K562 (cell line): Measurements from ENCODE around the gene CREB3L2. TPM values are rescaled to one million over a fixed set of nuclear protein-coding genes. Genes with fewer than 3 reads are reported as not detected.
A peak's percentile ranks its signal among the peaks of the same experiment; 100 is the strongest.

ENCODE experiments used
- BRD4 ChIP-seq: fragments of 200-600 bp; sonication (generic); IDR thresholded peaks from 2 replicates; pipeline ENCODE4 v1.6.1; 2017; ENCODE audit warnings: inconsistent platforms
- CAMTA2 ChIP-seq: fragments of 250-450 bp; sonication (Bioruptor Pico); conservative IDR thresholded peaks from 2 replicates; pipeline ENCODE4 v1.5.1; 2022
- CBFA2T3 ChIP-seq: fragments of 450-650 bp; IDR thresholded peaks from 2 replicates; pipeline ENCODE4 v1.6.1; 2017
- DPF2 ChIP-seq: fragments of 450-650 bp; IDR thresholded peaks from 2 replicates; pipeline ENCODE4 v1.6.1; 2016
- EP300 ChIP-seq: IDR thresholded peaks from 2 replicates; pipeline ENCODE4 v1.6.1; 2012; ENCODE audit warnings: low read length, improper control_type of control experiment
- GATAD2B ChIP-seq: fragments of 450-650 bp; IDR thresholded peaks from 2 replicates; pipeline ENCODE4 v1.6.1; 2017; ENCODE audit warnings: mild to moderate bottlenecking, borderline replicate concordance
- HDAC1 ChIP-seq, 2 experiments: fragments of 450-650 bp; IDR thresholded peaks; 2 replicates each; pipeline ENCODE4 v1.6.1; 2016 to 2017; ENCODE audit warnings: inconsistent platforms in 1 of 2, mild to moderate bottlenecking in 1 of 2, moderate library complexity in 1 of 2
- HDAC6 ChIP-seq: IDR thresholded peaks from 2 replicates; pipeline ENCODE4 v1.6.1; 2012; ENCODE audit warnings: low read depth, mild to moderate bottlenecking, control low read depth, inconsistent platforms, low read length, moderate library complexity
- NFXL1 ChIP-seq: fragments of 450-650 bp; formaldehyde crosslinking; IDR thresholded peaks from 2 replicates; pipeline ENCODE4 v1.4.0; 2021; ENCODE audit warnings: mild to moderate bottlenecking
- NONO ChIP-seq, 2 experiments: fragments of 200-400 bp in 1 of 2; fragments of 450-650 bp in 1 of 2; formaldehyde crosslinking in 1 of 2; IDR thresholded peaks; 2 replicates each; pipeline ENCODE4 v1.6.1; 2017; ENCODE audit warnings: low read depth in 2 of 2, mild to moderate bottlenecking in 2 of 2, moderate library complexity in 2 of 2, low read length in 1 of 2
- NR0B1 ChIP-seq: fragments of 450-650 bp; IDR thresholded peaks from one replicate; pipeline ENCODE4 v1.6.1; 2018; ENCODE audit warnings: mild to moderate bottlenecking, moderate library complexity; ENCODE audit not compliant: partially characterized antibody
- NRF1 ChIP-seq, 2 experiments: fragments of 450-650 bp; IDR thresholded peaks in 1 of 2; conservative IDR thresholded peaks in 1 of 2; 2 replicates each; pipeline ENCODE4 v1.6.1; 2014; ENCODE audit warnings: mild to moderate bottlenecking in 2 of 2
- POLR3A ChIP-seq: IDR thresholded peaks from 2 replicates; pipeline ENCODE4 v1.6.1; 2011; ENCODE audit warnings: borderline replicate concordance, mild to moderate bottlenecking, moderate library complexity; ENCODE audit not compliant: insufficient read length, insufficient read depth; ENCODE audit errors: extremely low read depth
- TCF7L2 ChIP-seq: fragments of 150-350 bp; IDR thresholded peaks from 2 replicates; pipeline ENCODE4 v1.6.1; 2016; ENCODE audit warnings: low read depth, mild to moderate bottlenecking, low read length, moderate library complexity
- ZC3H8 ChIP-seq: fragments of 450-650 bp; IDR thresholded peaks from 2 replicates; pipeline ENCODE4 v1.6.1; 2017
- ZNF134 ChIP-seq: fragments of 250-450 bp; sonication (Bioruptor Pico); conservative IDR thresholded peaks from 2 replicates; pipeline ENCODE4 v1.4.0; 2020
- ZNF263 ChIP-seq: sonication (generic); formaldehyde crosslinking; IDR thresholded peaks from 2 replicates; pipeline ENCODE4 v1.8.0; 2022; ENCODE audit warnings: mild to moderate bottlenecking, missing genetic modification reagents, borderline replicate concordance
- ZNF3 ChIP-seq: fragments of 250-450 bp; sonication (Bioruptor Pico); IDR thresholded peaks from 2 replicates; pipeline ENCODE4 v1.5.0; 2021; ENCODE audit warnings: mild to moderate bottlenecking, moderate library complexity
- ZNF609 ChIP-seq: sonication (generic); formaldehyde crosslinking; IDR thresholded peaks from 2 replicates; pipeline ENCODE4 v1.8.1; 2023; ENCODE audit warnings: missing genetic modification reagents, mild to moderate bottlenecking, borderline replicate concordance
- polyA plus RNA-seq, 8 experiments: library from polyadenylated mRNA; depleted of rRNA in 4 of 8; stranded (reverse) in 5 of 8; unstranded in 3 of 8; fragments of >200 nt; fragmentation: Nextera tagmentation in 2 of 8; fragmentation: Illumina TruSeq in 1 of 8; extraction: Ambion mirVana in 2 of 8; extraction: Trizol in 1 of 8; gene quantifications; 2 replicates each; pipeline versions ENCODE4 v1.2.1 to v1.2.3, GENCODE V29; 2011 to 2014; ENCODE audit warnings: inconsistent platforms in 1 of 8, missing spikeins in 1 of 8
- total RNA-seq, 7 experiments: library from RNA; depleted of rRNA in 6 of 7; stranded (reverse); fragments of >200 nt in 6 of 7; fragmentation: Illumina TruSeq in 2 of 7; extraction: Trizol in 2 of 7; gene quantifications; 2 replicates each; pipeline versions ENCODE4 v1.2.1 to v1.2.3, GENCODE V29; 2011 to 2021; ENCODE audit warnings: low replicate concordance in 1 of 7
- TF ChIP-seq, protein P1 (sequence below): fragments of 450-650 bp; IDR thresholded peaks from 2 replicates; pipeline ENCODE4 v1.6.1; 2017; ENCODE audit warnings: mild to moderate bottlenecking, moderate library complexity
- TF ChIP-seq, protein P2 (sequence below): sonication (generic); formaldehyde crosslinking; IDR thresholded peaks from 2 replicates; pipeline ENCODE4 v1.8.0; 2022; ENCODE audit warnings: missing genetic modification reagents, mild to moderate bottlenecking, moderate library complexity, borderline replicate concordance

CREB3L2 gene
- total and polyA plus RNA-seq, 9 of the 15 experiments (the other 6 are each of a cell fraction or from before 2014, with no cell fraction given), result 7.1 to 45.6 (median 15.8) TPM

DNA sequence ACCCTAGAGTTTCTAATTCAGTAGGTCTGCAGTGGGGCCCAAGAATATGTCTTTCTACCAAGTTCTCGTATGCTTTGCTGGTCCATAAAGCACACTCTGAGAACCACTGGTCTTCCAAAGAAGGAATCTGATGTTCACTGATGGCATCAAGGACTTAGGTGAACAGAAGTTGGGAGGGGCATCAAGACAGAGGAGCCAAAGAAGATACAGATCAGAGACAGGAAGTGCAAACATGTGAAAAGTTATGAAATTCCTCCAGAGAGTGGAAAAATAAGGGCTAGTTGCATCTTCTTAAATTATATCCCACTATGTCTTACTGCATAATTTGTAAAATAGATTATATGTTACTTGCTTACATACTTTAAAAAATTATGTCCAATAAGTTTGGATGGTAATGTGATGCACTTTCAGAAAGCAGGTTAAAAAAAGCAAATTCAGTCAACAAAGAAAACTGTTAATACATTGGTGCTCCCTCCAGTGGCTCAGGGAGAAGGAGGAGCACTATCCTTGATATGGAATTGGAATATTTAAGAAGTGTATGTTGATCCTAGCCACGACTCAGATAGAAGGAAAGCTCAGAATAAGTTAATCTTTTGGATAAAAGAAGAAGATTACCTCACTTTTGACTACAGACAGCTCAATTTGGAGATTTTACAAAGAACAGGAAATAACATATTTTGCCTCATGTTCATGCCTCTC lies 35.8 kb downstream of the CREB3L2 start (continued):
- TF ChIP-seq NR0B1 (no peak), CBFA2T3 (no peak), POLR3A (no peak), EP300 (peak; percentile 29; the same call in 1 of the 2 replicates), BRD4 (0 out of 2 replicates have a peak, but pooled peaks have one; percentile 48), DPF2 (peak; percentile 50; the same call in 1 of the 2 replicates), HDAC6 (no peak), GATAD2B (peak; percentile 33; the same call in 1 of the 2 replicates), TCF7L2 (no peak), ZNF263 (peak; percentile 88), NRF1 (conservative IDR thresholded peaks at IDR 0.05 in 1 of 2, IDR thresholded peaks at IDR 0.05 in 1 of 2) (no peak), NONO (IDR thresholded peaks at IDR 0.05; ENCODE audit: low read depth in 2 of 2, low read length in 1 of 2) (no peak), HDAC1 (IDR thresholded peaks at IDR 0.05) (no peak), ZNF609 (CRISPR knock-in tag) (no peak), NFXL1 (CRISPR knock-in tag) (no peak), ZC3H8 (no peak), ZNF3 (no peak), CAMTA2 (no peak), ZNF134 (CRISPR knock-in tag) (no peak)
- TF ChIP-seq, protein P1, sequence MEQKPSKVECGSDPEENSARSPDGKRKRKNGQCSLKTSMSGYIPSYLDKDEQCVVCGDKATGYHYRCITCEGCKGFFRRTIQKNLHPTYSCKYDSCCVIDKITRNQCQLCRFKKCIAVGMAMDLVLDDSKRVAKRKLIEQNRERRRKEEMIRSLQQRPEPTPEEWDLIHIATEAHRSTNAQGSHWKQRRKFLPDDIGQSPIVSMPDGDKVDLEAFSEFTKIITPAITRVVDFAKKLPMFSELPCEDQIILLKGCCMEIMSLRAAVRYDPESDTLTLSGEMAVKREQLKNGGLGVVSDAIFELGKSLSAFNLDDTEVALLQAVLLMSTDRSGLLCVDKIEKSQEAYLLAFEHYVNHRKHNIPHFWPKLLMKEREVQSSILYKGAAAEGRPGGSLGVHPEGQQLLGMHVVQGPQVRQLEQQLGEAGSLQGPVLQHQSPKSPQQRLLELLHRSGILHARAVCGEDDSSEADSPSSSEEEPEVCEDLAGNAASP, result no peak
- TF ChIP-seq, protein P2, sequence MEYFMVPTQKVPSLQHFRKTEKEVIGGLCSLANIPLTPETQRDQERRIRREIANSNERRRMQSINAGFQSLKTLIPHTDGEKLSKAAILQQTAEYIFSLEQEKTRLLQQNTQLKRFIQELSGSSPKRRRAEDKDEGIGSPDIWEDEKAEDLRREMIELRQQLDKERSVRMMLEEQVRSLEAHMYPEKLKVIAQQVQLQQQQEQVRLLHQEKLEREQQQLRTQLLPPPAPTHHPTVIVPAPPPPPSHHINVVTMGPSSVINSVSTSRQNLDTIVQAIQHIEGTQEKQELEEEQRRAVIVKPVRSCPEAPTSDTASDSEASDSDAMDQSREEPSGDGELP (CRISPR knock-in tag), result no peak
